ENCODE measurements around the gene PTPRD. TPM values are rescaled to one million over a fixed set of nuclear protein-coding genes. Genes with fewer than 3 reads are reported as not detected.

The PTPRD gene
- total RNA-seq, 1 donor from 2014 or later, result 7.8 TPM

- intact Hi-C loops (cut with DNase I), result no loop called here
- DNase-seq, result no peak
- no peak for ATAC-seq (ENCODE audit: poor library complexity)
Measured at GRCh38 chr9:8632493-8632892, 1980.3 kb downstream of the PTPRD start.

- intact Hi-C loops (cut with DNase I), result no loop called here
- ATAC-seq (ENCODE audit: poor library complexity), result no peak
- DNase-seq, result no peak
Measured at GRCh38 chr9:8628791-8629190, 1984.0 kb downstream of the PTPRD start.

- intact Hi-C loops (cut with DNase I), result no loop called here
- ATAC-seq (ENCODE audit: poor library complexity), result no peak
Measured at GRCh38 chr9:8627976-8628679, 1984.7 kb downstream of the PTPRD start.

GRCh38 chr9:8622871-8623270 lies 1989.9 kb downstream of the PTPRD start:
- ATAC-seq (ENCODE audit: poor library complexity) (no peak), DNase-seq (no peak)
- intact Hi-C loops (cut with DNase I), result no loop called here

More at GRCh38 chr9:8627976-8628679, 1984.7 kb downstream of the PTPRD start:
- no peak for DNase-seq

GRCh38 chr9:8622222-8622802 lies 1990.5 kb downstream of the PTPRD start:
- intact Hi-C loops (cut with DNase I), result no loop called here
- DNase-seq (no peak), ATAC-seq (ENCODE audit: poor library complexity) (no peak)

- intact Hi-C loops (cut with DNase I), result no loop called here
- no peak for ATAC-seq (ENCODE audit: poor library complexity)
- no peak for DNase-seq
Measured at GRCh38 chr9:8621416-8621815, 1991.4 kb downstream of the PTPRD start.

- no peak for DNase-seq
- no peak for ATAC-seq (ENCODE audit: poor library complexity)
- intact Hi-C loops (cut with DNase I), result no loop called here
Measured at GRCh38 chr9:8616414-8616813, 1996.4 kb downstream of the PTPRD start.

GRCh38 chr9:8614926-8615440 lies 1997.8 kb downstream of the PTPRD start:
- intact Hi-C loops (cut with DNase I), result no loop called here
- DNase-seq, result no peak
- ATAC-seq (ENCODE audit: poor library complexity), result no peak

- peak; percentile 93 for ATAC-seq (ENCODE audit: poor library complexity)
Measured at GRCh38 chr9:8613346-8613825, 1999.4 kb downstream of the PTPRD start.

GRCh38 chr9:8611153-8611552 lies 2001.6 kb downstream of the PTPRD start:
- ATAC-seq (ENCODE audit: poor library complexity) (no peak), DNase-seq (no peak)
- intact Hi-C loops (cut with DNase I), result no loop called here

More at GRCh38 chr9:8613346-8613825, 1999.4 kb downstream of the PTPRD start:
- intact Hi-C loops (cut with DNase I), result no loop called here
- DNase-seq, result no peak

GRCh38 chr9:8610256-8610655 lies 2002.5 kb downstream of the PTPRD start:
- no peak for ATAC-seq (ENCODE audit: poor library complexity)
- intact Hi-C loops (cut with DNase I), result no loop called here
- DNase-seq, result no peak

GRCh38 chr9:8605096-8605495 lies 2007.7 kb downstream of the PTPRD start:
- no peak for DNase-seq
- no peak for ATAC-seq (ENCODE audit: poor library complexity)

GRCh38 chr9:8604201-8604600 lies 2008.6 kb downstream of the PTPRD start:
- no peak for DNase-seq
- intact Hi-C loops (cut with DNase I), result no loop called here
- no peak for ATAC-seq (ENCODE audit: poor library complexity)

More at GRCh38 chr9:8605096-8605495, 2007.7 kb downstream of the PTPRD start:
- intact Hi-C loops (cut with DNase I), result no loop called here

GRCh38 chr9:8600914-8601680 lies 2011.7 kb downstream of the PTPRD start:
- ATAC-seq (ENCODE audit: poor library complexity) (peak; percentile 82), DNase-seq (no peak)
- intact Hi-C loops (cut with DNase I), result no loop called here

- DNase-seq (no peak), ATAC-seq (ENCODE audit: poor library complexity) (no peak)
- intact Hi-C loops (cut with DNase I), result no loop called here
Measured at GRCh38 chr9:8599937-8600336, 2012.9 kb downstream of the PTPRD start.

GRCh38 chr9:8589476-8589875 lies 2023.3 kb downstream of the PTPRD start:
- intact Hi-C loops (cut with DNase I), result no loop called here
- no peak for ATAC-seq (ENCODE audit: poor library complexity)

GRCh38 chr9:8585036-8585435 lies 2027.8 kb downstream of the PTPRD start:
- DNase-seq, result no peak
- intact Hi-C loops (cut with DNase I), result no loop called here
- ATAC-seq (ENCODE audit: poor library complexity), result no peak

More at GRCh38 chr9:8589476-8589875, 2023.3 kb downstream of the PTPRD start:
- no peak for DNase-seq

GRCh38 chr9:8579661-8580060 lies 2033.1 kb downstream of the PTPRD start:
- DNase-seq (no peak), ATAC-seq (ENCODE audit: poor library complexity) (no peak)
- intact Hi-C loops (cut with DNase I), result no loop called here

GRCh38 chr9:8576741-8577140 lies 2036.1 kb downstream of the PTPRD start:
- no peak for ATAC-seq (ENCODE audit: poor library complexity)
- intact Hi-C loops (cut with DNase I), result no loop called here
- no peak for DNase-seq

Data from Right ventricle myocardium superior (tissue), 1 donor.